GM12873 (cell line): ENCODE measurements around the gene ZBTB20.

Experiments used
- TF ChIP-seq, protein P1 (sequence below): IDR thresholded peaks from 2 replicates; pipeline ENCODE4 v1.5.1; 2012; ENCODE audit warnings: low read depth, mild to moderate bottlenecking, moderate library complexity, low read length, control low read depth; ENCODE audit not compliant: insufficient read depth; ENCODE audit errors: missing control alignments

The ZBTB20 gene

DNA sequence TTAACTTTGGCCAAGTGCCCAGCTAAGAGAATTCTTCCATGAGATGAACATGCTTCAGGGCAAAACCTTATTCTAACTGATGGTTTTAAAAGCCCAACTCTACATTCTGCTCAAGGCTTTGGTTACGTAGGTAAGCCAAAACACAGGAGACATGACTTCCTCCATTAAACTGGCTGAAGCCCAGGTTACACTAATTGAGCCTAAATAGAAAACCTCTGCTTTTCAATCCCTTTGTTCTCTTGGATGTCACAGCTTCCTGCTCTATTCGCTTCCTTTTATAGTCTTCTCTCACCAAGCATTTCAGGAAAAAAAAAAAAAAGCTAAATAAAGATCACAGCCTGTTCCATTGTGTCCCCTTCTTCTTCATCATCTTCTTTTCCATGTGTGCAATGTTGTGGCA, 432.9 kb downstream of the ZBTB20 start:
- TF ChIP-seq, protein P1, sequence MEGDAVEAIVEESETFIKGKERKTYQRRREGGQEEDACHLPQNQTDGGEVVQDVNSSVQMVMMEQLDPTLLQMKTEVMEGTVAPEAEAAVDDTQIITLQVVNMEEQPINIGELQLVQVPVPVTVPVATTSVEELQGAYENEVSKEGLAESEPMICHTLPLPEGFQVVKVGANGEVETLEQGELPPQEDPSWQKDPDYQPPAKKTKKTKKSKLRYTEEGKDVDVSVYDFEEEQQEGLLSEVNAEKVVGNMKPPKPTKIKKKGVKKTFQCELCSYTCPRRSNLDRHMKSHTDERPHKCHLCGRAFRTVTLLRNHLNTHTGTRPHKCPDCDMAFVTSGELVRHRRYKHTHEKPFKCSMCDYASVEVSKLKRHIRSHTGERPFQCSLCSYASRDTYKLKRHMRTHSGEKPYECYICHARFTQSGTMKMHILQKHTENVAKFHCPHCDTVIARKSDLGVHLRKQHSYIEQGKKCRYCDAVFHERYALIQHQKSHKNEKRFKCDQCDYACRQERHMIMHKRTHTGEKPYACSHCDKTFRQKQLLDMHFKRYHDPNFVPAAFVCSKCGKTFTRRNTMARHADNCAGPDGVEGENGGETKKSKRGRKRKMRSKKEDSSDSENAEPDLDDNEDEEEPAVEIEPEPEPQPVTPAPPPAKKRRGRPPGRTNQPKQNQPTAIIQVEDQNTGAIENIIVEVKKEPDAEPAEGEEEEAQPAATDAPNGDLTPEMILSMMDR: no peak

DNA sequence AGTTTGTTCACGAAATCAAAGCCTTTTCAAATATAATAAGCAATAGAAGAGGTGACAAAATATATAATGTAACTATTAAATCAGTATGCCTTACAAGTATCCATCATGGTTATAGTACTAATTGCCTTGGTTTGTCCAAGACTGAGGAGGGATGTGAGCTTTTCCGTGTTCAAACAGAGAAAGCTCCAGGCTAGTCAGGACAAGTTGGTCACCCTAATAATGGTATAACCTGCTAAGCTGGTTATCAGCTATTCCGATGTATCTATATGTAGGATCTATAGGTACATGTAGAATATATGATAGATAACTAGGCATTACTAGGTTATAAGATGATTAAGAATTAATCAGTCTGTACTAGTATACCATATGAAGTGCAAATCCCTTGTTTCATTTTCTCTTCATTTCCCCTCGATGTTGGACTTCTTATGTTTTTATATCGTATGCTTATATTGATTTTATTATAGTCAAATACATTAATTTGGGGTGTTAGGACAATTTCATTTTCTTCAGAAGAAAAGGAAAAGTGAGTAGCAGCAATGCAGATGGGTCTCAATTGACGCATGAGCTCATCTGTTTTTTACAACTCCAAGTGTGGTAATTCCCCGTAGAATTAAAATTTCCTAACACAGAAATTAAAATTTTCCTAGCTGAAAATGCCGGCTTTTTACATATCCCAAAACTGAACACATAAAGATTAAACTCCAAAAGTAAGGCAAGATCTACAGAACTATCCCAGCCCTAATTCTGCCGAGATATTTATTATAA, 434.2 kb downstream of the ZBTB20 start:
- TF ChIP-seq, protein P1: no peak

DNA sequence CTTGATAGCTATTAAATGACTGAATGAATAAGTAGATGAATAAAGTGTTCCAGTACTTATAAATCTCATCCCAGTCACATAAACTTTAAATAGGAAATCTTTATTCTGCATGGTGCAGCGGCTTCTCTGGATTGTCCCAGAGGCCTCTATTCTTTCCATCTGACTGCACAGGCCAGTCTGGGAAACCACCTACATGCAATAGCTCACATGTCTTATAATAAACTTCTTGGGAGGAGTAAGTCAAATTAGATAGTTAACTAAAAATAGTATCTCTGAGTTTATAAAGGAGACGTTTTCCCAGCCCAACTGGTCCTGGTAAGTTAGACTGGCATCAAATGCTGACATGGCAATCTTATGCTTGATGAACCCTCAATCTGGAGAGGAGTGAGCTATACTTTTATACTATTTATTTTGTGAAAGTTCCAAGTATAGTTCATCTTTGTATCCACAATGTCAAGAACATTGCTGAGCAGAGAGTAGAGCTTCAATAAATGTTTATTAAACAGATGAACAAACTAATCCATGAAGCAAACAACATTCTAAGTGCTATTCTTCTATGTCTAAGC, 435.7 kb downstream of the ZBTB20 start:
- TF ChIP-seq, protein P1: no peak

DNA sequence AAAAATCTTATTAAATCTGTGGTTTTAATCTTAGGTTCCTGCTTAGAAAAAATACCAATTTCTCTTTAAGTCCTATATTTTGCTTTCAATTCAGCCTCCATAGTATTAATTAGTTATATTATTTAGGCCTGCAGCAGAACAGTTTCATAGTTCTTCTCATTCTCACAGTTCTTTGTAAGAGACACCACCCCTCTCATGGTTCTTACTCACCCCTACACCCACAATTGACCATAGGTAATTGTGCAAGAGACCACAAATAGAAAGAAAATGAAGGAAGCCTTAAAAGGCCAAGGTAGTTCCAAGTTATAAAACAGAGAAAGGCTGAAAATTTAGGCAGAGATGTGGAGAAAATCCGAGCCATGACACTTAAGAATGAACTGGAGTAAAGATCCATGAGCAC, 438.0 kb downstream of the ZBTB20 start:
- TF ChIP-seq, protein P1: no peak

DNA sequence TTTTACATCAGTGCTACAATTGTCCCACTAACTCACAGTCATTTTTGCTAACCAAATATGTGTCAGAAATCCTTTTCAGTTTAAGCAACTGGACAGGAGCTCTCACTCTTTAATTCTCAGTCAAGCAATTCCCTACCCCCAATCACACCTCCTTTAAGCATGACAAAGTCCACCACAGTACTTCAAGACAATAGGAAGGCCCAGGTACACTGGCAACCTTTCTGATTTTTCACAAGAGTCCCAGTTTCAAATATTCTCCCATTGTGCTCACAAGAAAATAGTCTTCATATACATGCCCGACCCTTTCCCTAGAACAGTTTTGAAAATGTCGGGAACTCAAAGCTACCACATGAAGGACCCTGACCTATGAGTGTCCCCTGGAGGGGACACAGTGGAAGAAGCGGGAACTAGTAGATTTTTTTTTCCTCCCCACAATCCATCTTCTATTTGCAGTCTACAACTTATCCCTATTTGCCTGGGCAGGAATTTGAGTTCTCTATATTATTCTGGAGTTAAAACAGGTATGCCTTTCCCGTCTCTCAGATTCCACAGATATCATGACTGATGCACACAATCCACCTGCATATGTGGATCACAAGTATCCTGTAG, 439.7 kb downstream of the ZBTB20 start:
- TF ChIP-seq, protein P1: no peak

DNA sequence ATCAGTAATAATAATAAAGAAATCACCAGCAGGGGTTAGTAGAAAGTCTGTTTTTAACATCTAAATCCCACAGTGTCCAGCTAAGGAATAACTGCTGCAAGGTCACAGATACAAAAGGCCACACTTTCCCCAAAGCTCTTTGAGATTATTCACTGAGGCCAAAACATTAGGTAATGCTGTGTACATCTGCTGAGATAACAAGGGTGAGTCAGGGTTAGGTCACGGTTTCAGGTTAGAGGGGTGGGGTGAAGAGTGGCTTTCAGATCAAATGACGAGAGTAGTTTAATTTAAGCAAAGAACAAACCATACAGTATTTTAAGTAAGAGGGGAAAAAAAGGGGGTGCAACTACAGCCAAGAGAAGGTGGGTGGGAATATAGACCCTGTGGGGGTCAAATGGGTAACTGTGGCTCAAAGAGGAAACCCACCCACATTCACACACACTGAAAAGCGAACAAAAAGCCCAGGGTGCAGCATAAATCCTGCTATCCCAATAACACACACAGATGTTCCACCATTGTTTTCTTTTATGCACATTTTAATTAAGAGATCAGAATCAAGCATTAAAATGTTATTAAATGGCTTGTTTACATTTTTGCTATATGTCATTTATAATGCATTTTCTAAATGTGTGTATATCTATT, 440.4 kb downstream of the ZBTB20 start:
- TF ChIP-seq, protein P1: no peak

DNA sequence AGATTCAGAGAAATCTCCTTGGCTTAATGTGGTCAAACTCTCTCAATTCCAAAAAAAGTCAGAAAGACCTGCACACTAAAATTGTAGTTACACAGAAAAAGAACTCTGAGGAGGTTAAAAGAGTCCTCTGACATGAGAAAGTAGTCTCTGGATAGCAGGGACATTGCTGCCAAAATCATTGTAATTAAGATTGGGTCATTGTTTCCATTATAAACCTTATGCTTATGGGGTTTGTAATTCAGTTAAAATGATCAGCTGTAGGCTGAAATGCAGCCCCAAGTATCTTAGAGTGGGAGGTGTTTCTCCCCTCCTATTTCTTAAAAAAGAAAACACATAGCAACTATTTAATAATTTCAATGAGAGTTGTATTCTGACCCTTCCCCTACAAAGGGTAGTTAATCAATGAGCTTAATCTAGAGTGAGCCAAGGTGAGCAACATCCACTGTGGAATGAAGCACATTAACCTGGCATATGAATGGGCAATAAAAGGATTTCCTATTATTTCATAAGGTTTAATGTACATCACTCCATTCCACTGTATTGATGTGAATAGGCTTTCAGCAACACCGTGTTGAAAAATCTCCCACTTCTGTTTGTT, 446.4 kb downstream of the ZBTB20 start:
- TF ChIP-seq, protein P1: no peak
